Colonic mucosa (tissue), 4 donors: ENCODE results near the gene YY2. TPM values are rescaled to one million over a fixed set of nuclear protein-coding genes. Genes with fewer than 3 reads are reported as not detected.
"Not testable (repeated sequence)": the region's sequence is repeated elsewhere in the genome, so short reads cannot be mapped to it uniquely, and the experiment has no call there.

Source experiments
- DNase-seq: peaks from one replicate; pipeline ENCODE4 v3.0.0-alpha.2; 2020
- H3K27ac ChIP-seq: fragments of 200-600 bp; one replicate; pipeline ENCODE4 v1.8.0; 2021
- H3K27me3 ChIP-seq: fragments of 200-600 bp; one replicate; pipeline ENCODE4 v1.8.0; 2021
- H3K36me3 ChIP-seq: fragments of 200-600 bp; one replicate; pipeline ENCODE4 v1.8.0; 2021
- H3K4me1 ChIP-seq: fragments of 200-600 bp; one replicate; pipeline ENCODE4 v1.8.0; 2021; ENCODE audit warnings: mild to moderate bottlenecking
- H3K4me3 ChIP-seq: fragments of 200-600 bp; one replicate; pipeline ENCODE4 v1.8.0; 2021
- H3K9ac ChIP-seq, 2 donors: one replicate each; pipeline ENCODE4 v1.7.0; 2013; ENCODE audit warnings: control low read depth in 2 of 2, low read depth in 2 of 2, low read length in 2 of 2
- H3K9me3 ChIP-seq: fragments of 200-600 bp; one replicate; pipeline ENCODE4 v1.8.0; 2021
- intact Hi-C: fragments of 100-400 bp; cut with DNase I; formaldehyde crosslinking; loops from one replicate; pipeline ENCODE4 v1.14.1; 2022
- total RNA-seq, 2 donors: library from RNA; stranded (reverse); fragmentation: NEBNext Ultra II Directional in 1 of 2; extraction: Animal tissue kit (Norgen Biotek cat#: 25700) in 1 of 2; gene quantifications; one replicate each; pipeline ENCODE4 v1.2.1, GENCODE V29; 2021
- TF ChIP-seq, protein P1 (sequence below): fragments of 200-600 bp; IDR thresholded peaks from one replicate; pipeline ENCODE4 v1.8.0; 2022; ENCODE audit warnings: antibody characterized with exemption, mild to moderate bottlenecking
- donor health status: healthy.
- donor health status: DM: no; HTN: no; CAD: no.
- donor health status: DM: no; HTN: no; CAD: no.

The YY2 gene
- total RNA-seq, 2 donors from 2014 or later = 0.66 to 1.5 TPM

DNA sequence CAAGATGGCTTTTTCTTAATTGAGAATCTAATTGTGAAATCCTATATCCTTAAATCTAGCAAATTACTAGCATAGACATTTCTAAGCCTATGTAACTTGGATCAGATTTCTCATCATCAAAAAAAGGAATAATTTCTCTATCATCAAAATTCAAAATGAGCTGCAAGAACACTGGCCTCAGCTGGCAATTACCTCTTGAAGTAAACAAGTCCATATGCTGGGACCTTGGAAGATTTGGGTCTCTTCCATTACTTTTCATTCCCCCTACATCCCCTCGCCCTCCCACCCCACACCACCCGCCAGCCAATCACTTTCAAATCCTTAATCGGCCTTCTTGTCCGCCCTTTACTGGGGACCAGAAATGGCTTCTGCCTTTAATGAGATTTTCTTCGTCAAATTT is 39.7 kb upstream of the YY2 start:
- no peak overlapping the region for H3K4me3 ChIP-seq
- H3K27me3 ChIP-seq = no peaks in the 10 kb centered on the region
- no peaks in the 10 kb centered on the region for H3K9me3 ChIP-seq
- no peak for DNase-seq
- no peak overlapping the region for H3K27ac ChIP-seq
- TF ChIP-seq, protein P1, sequence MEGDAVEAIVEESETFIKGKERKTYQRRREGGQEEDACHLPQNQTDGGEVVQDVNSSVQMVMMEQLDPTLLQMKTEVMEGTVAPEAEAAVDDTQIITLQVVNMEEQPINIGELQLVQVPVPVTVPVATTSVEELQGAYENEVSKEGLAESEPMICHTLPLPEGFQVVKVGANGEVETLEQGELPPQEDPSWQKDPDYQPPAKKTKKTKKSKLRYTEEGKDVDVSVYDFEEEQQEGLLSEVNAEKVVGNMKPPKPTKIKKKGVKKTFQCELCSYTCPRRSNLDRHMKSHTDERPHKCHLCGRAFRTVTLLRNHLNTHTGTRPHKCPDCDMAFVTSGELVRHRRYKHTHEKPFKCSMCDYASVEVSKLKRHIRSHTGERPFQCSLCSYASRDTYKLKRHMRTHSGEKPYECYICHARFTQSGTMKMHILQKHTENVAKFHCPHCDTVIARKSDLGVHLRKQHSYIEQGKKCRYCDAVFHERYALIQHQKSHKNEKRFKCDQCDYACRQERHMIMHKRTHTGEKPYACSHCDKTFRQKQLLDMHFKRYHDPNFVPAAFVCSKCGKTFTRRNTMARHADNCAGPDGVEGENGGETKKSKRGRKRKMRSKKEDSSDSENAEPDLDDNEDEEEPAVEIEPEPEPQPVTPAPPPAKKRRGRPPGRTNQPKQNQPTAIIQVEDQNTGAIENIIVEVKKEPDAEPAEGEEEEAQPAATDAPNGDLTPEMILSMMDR = no peak
- no peaks in the 10 kb centered on the region for H3K36me3 ChIP-seq
- no peak overlapping the region for H3K9ac ChIP-seq
- intact Hi-C loops = no loop called here
- no peaks in the 10 kb centered on the region for H3K4me1 ChIP-seq

DNA sequence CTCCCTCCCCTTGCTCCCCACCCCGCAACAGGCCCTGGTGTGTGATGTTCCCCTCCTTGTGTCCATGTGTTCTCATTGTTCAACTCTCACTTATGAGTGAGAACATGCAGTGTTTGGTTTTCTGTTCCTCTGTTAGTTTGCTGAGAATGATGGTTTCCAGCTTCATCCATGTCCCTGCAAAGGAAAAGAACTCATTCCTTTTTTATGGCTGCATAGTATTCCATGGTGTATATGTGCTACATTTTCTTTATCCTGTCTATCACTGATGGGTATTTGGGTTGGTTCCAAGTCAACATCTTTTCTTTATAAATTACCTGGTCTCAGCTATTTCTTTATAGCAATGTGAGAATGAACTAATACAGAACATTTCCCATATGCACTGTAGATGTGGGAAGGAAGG is 35.6 kb upstream of the YY2 start:
- H3K9me3 ChIP-seq, H3K36me3 ChIP-seq, H3K4me3 ChIP-seq, H3K9ac ChIP-seq, H3K4me1 ChIP-seq, H3K27ac ChIP-seq, H3K27me3 ChIP-seq, DNase-seq, intact Hi-C loops: not testable (repeated sequence)

DNA sequence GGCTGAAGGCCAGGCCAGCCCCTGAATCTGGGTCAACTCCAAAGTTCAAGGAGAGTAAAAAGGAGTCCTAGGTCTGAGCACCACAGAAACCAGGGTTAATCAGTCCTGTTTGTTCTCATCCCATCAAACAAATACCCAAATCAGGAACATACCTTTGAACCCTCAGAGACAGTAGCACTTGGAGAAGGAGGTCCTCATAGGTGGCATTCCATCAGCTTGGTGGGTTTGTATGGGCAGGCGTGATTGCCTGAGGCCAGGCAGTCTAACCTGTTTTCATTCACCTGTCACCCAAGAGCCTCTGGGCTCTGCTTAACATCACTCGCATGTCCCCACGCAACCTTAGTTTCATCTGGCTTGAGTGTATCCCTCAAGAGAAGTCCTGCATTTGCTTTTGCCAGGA is 33.9 kb upstream of the YY2 start:
- Histone ChIP-seq H3K9me3 (no peaks in the 10 kb centered on the region), H3K4me1 (no peaks in the 10 kb centered on the region), H3K4me3 (no peak overlapping the region), H3K27ac (no peak overlapping the region), H3K9ac (no peak overlapping the region), H3K27me3 (peaks cover 3% of the 10 kb centered on the region), H3K36me3 (no peaks in the 10 kb centered on the region)
- TF ChIP-seq, protein P1 = no peak
- DNase-seq = no peak
- intact Hi-C loops = no loop called here

DNA sequence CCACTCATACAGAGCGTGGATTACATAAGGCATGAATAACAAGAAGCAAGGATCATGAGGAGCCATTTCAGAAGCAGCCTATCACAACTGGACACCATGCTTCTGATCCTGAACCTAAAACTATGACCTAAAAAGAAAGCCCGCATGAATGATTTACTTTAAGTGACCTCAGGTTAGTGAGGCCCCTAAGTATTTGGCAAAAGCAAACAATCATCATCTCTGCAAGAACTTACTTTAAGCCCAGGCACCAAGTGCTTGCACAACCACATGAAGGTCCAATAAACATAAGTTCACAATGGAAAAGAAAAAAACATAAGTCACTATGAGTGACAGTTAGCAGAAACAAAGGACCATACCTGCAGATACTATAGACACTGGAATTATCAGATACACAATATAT is 24.3 kb upstream of the YY2 start:
- intact Hi-C loops = no loop called here
- H3K36me3 ChIP-seq = no peaks in the 10 kb centered on the region
- H3K27me3 ChIP-seq = no peaks in the 10 kb centered on the region
- H3K27ac ChIP-seq = no peak overlapping the region
- DNase-seq = no peak
- TF ChIP-seq, protein P1 = no peak
- no peak overlapping the region for H3K4me3 ChIP-seq
- no peaks in the 10 kb centered on the region for H3K4me1 ChIP-seq
- no peaks in the 10 kb centered on the region for H3K9me3 ChIP-seq
- no peak overlapping the region for H3K9ac ChIP-seq

DNA sequence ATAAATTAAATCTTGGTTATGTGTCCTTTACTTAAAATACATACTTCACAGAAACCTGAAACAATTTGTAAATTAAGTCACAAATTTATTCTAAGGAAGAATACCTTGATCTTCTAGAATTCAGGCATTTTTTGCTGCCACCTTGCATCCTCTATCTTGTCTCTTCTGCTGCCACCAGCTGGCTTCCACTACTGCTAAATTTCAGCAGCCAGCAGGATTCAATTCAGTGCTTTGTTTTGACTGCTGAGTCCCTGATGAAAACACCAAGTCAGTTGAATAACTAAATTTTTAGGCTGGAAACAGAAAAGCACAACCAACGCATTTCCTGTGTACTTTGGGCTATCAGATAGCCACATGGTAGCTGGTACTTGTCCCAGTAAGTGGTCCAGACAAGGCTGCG is 18.7 kb upstream of the YY2 start:
- no peak overlapping the region for H3K9ac ChIP-seq
- no peaks in the 10 kb centered on the region for H3K36me3 ChIP-seq
- TF ChIP-seq, protein P1 = no peak
- intact Hi-C loops = no loop called here
- DNase-seq = no peak
- H3K4me3 ChIP-seq = no peak overlapping the region
- no peaks in the 10 kb centered on the region for H3K9me3 ChIP-seq
- H3K27ac ChIP-seq = no peak overlapping the region
- H3K4me1 ChIP-seq = no peaks in the 10 kb centered on the region
- H3K27me3 ChIP-seq = no peaks in the 10 kb centered on the region

DNA sequence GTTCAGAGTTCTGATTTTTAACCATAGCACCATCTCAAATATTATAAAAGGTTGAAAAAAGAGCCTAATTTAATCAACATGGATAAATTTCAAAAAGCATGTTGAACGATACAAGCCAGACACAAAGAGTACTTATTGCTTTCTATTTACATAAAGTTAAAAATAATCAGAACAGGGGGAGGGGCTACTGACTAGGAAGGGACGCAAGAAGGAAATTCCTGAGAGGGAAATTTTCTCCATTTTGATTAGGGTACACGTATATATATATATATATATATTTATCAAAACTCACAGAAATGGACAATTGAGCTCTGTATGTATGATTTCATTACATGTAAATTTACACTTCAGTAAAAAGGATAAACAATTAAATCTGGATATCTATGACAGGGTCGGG is 16.9 kb upstream of the YY2 start:
- no peak for DNase-seq
- TF ChIP-seq, protein P1 = no peak
- Histone ChIP-seq H3K4me1 (no peaks in the 10 kb centered on the region), H3K9ac (peak overlapping the region in 1 of 2 donors; percentile 33), H3K27me3 (no peaks in the 10 kb centered on the region), H3K9me3 (no peaks in the 10 kb centered on the region), H3K36me3 (no peaks in the 10 kb centered on the region), H3K27ac (peak overlapping the region; percentile 47), H3K4me3 (peak overlapping the region; percentile 53)
- intact Hi-C loops = no loop called here
